ENCODE measurements around the gene NDUFV3.
A peak's percentile ranks its signal among the peaks of the same experiment; 100 is the strongest.
"Not testable (repeated sequence)": the region's sequence is repeated elsewhere in the genome, so short reads cannot be mapped to it uniquely, and the experiment has no call there.

The NDUFV3 gene

GRCh38 chr21:42892931-42893755 lies at the start of gene NDUFV3:
NDUFV3 (plus strand) TSS chr21:42893309; CDS start chr21:42893334, 25 bp downstream.
- Histone ChIP-seq H3K9ac (ENCODE audit: low read length in 2 of 2) (peak within 1 kb of the TSS; percentile 97 to 98), H3K36me3 (ENCODE audit: control insufficient read depth in 2 of 2, insufficient read depth in 2 of 2, low read length in 2 of 2) (peaks cover 7 to 14% of the 10 kb centered on the region in 2 donors), H3K27ac (ENCODE audit: low read length) (peak within 1 kb of the TSS; percentile 95), H3K4me3 (ENCODE audit: low read length in 2 of 2) (peak within 1 kb of the TSS; percentile 95 to 97), H3K27me3 (ENCODE audit: control insufficient read depth in 1 of 2, insufficient read depth in 2 of 2, low read length in 2 of 2) (no peaks in the 10 kb centered on the region), H3K9me3 (ENCODE audit: control insufficient read depth in 2 of 2, low read length in 2 of 2) (no peaks in the 10 kb centered on the region), H3K4me1 (ENCODE audit: control insufficient read depth, insufficient read depth, low read length) (peaks cover 8% of the 10 kb centered on the region)

DNA sequence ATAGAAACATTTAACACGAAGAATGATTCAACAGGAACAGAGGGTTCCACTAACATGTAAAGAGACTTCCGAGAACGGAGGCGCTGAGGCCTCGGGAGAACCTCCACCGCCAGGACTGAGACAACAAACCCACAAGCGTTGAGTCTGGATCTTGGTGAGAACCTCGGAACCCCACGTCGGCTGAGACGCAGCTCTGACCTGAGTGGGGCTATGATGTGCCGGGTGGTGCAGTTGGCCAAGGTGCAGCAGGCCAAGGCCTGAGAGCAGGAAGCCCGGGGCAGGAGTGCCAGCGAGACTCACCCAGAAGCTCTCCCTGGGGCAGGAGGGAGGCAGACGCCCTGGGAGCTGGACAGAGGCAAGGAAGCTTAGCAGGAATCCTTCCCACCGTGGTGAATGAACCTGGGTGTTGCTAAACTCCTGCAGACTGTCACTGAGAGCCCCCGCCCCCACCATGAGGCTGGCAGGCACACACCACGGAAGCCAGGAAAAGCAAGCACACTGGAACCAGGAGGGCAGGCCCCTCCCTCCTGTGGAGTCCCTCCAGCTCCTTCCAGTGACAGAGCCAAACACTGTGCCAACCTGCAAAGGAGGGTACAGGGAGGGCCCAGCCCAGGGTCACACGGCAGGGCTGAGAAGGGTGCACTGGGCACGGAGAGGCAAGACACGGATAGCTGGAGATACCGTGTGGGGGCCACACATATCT lies 48.5 kb upstream of the NDUFV3 start:
- no peaks in the 10 kb centered on the region for H3K27me3 ChIP-seq (ENCODE audit: control insufficient read depth in 1 of 2, insufficient read depth in 2 of 2, low read length in 2 of 2)
- H3K9me3 ChIP-seq (ENCODE audit: control insufficient read depth in 2 of 2, low read length in 2 of 2), result no peaks in the 10 kb centered on the region
- H3K4me3 ChIP-seq (ENCODE audit: low read length in 2 of 2), result no peak overlapping the region
- peaks cover 31 to 33% of the 10 kb centered on the region in 2 donors for H3K36me3 ChIP-seq (ENCODE audit: control insufficient read depth in 2 of 2, insufficient read depth in 2 of 2, low read length in 2 of 2)
- peak overlapping the region; percentile 46 for H3K27ac ChIP-seq (ENCODE audit: low read length)
- no peak overlapping the region for H3K9ac ChIP-seq (ENCODE audit: low read length in 2 of 2)
- H3K4me1 ChIP-seq (ENCODE audit: control insufficient read depth, insufficient read depth, low read length), result peaks cover 11% of the 10 kb centered on the region

DNA sequence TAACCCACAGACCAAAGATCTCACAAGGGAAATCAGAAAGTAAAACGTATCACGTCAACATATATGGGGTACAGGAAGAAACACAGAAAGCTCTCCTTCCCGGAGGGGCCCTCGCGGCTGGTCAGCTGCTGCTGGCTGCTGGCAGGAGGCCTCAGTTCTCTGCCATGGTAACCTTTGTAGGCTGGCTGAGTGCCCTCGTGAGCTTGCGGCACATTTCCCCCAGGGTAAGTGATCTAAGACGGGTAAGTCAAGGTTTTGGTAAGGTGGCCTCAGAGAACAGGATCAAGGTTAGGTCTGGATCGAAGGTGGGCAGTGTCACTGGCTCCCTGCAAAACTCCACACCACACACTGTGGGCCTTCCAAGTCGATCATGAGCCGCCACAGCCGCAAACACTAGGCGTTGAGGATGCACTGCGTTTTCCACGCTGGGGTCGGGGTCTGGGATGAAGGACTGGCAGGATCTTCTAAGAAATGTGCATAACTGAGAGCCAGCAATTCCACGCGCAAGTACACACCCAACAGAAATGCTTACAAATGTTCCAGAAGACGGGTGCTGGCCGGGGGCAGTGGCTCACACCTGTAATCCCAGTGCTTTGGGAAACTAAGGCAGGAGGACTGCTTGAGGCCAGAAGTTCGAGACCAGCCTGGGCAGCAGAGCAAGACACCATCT lies 47.7 kb upstream of the NDUFV3 start:
- Histone ChIP-seq H3K9me3 (ENCODE audit: control insufficient read depth in 2 of 2, low read length in 2 of 2) (no peaks in the 10 kb centered on the region), H3K4me3 (ENCODE audit: low read length in 2 of 2) (no peak overlapping the region), H3K27me3 (ENCODE audit: control insufficient read depth in 1 of 2, insufficient read depth in 2 of 2, low read length in 2 of 2) (no peaks in the 10 kb centered on the region), H3K27ac (ENCODE audit: low read length) (peak overlapping the region; percentile 46), H3K36me3 (ENCODE audit: control insufficient read depth in 2 of 2, insufficient read depth in 2 of 2, low read length in 2 of 2) (peaks cover 30 to 32% of the 10 kb centered on the region in 2 donors), H3K9ac (ENCODE audit: low read length in 2 of 2) (peak overlapping the region in 1 of 2 donors; percentile 13), H3K4me1 (ENCODE audit: control insufficient read depth, insufficient read depth, low read length) (peaks cover 11% of the 10 kb centered on the region)

- no peak overlapping the region for H3K27ac ChIP-seq (ENCODE audit: low read length)
- no peak overlapping the region for H3K9ac ChIP-seq (ENCODE audit: low read length in 2 of 2)
- H3K4me3 ChIP-seq (ENCODE audit: low read length in 2 of 2), result no peak overlapping the region
- H3K4me1 ChIP-seq (ENCODE audit: control insufficient read depth, insufficient read depth, low read length), result peaks cover 11% of the 10 kb centered on the region
- no peaks in the 10 kb centered on the region for H3K9me3 ChIP-seq (ENCODE audit: control insufficient read depth in 2 of 2, low read length in 2 of 2)
- H3K36me3 ChIP-seq (ENCODE audit: control insufficient read depth in 2 of 2, insufficient read depth in 2 of 2, low read length in 2 of 2), result peaks cover 24 to 26% of the 10 kb centered on the region in 2 donors
- no peaks in the 10 kb centered on the region for H3K27me3 ChIP-seq (ENCODE audit: control insufficient read depth in 1 of 2, insufficient read depth in 2 of 2, low read length in 2 of 2)
Measured at GRCh38 chr21:42846221-42846620, 46.9 kb upstream of the NDUFV3 start.

DNA sequence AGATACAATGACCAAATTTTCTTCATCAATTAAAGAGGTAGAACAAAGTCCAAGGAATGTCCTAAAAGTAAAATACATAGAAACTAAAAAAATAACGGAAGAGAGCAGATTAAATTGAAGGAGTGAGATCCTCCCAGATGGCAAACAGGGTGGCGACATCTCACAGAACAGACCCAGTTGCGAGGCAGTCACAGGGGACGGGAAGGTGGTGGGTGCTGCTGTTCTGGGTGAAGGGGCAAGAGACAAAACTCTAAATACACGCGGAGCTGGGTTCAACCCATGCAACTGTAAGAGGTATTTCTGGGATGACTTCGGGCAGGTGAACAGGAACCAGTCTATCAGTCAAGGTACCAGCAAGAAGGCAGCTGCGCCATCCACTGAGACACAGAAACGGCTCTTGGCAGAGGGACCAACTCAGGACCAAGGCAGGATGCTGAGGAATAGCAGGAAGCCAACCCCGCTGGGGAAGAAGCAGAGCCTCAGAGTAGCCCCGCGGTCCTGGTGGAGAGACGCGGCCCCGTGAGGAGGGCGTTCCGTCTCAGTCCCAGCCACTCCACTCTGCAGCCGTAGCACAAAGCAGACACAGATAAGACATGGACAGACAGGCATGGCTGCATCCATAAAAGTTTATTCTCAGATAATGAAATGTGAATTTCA lies 45.9 kb upstream of the NDUFV3 start:
- Histone ChIP-seq H3K4me1 (ENCODE audit: control insufficient read depth, insufficient read depth, low read length) (peaks cover 11% of the 10 kb centered on the region), H3K27ac (ENCODE audit: low read length) (no peak overlapping the region), H3K9me3 (ENCODE audit: control insufficient read depth in 2 of 2, low read length in 2 of 2) (no peaks in the 10 kb centered on the region), H3K27me3 (ENCODE audit: control insufficient read depth in 1 of 2, insufficient read depth in 2 of 2, low read length in 2 of 2) (no peaks in the 10 kb centered on the region), H3K36me3 (ENCODE audit: control insufficient read depth in 2 of 2, insufficient read depth in 2 of 2, low read length in 2 of 2) (peaks cover 30 to 33% of the 10 kb centered on the region in 2 donors), H3K4me3 (ENCODE audit: low read length in 2 of 2) (no peak overlapping the region), H3K9ac (ENCODE audit: low read length in 2 of 2) (no peak overlapping the region)

GRCh38 chr21:42847726-42848125 lies 45.4 kb upstream of the NDUFV3 start:
- H3K4me3 ChIP-seq (ENCODE audit: low read length in 2 of 2), result no peak overlapping the region
- no peak overlapping the region for H3K9ac ChIP-seq (ENCODE audit: low read length in 2 of 2)
- H3K36me3 ChIP-seq (ENCODE audit: control insufficient read depth in 2 of 2, insufficient read depth in 2 of 2, low read length in 2 of 2), result peaks cover 30 to 35% of the 10 kb centered on the region in 2 donors
- H3K4me1 ChIP-seq (ENCODE audit: control insufficient read depth, insufficient read depth, low read length), result peaks cover 11% of the 10 kb centered on the region
- H3K27ac ChIP-seq (ENCODE audit: low read length), result no peak overlapping the region
- no peaks in the 10 kb centered on the region for H3K27me3 ChIP-seq (ENCODE audit: control insufficient read depth in 1 of 2, insufficient read depth in 2 of 2, low read length in 2 of 2)
- H3K9me3 ChIP-seq (ENCODE audit: control insufficient read depth in 2 of 2, low read length in 2 of 2), result no peaks in the 10 kb centered on the region

DNA sequence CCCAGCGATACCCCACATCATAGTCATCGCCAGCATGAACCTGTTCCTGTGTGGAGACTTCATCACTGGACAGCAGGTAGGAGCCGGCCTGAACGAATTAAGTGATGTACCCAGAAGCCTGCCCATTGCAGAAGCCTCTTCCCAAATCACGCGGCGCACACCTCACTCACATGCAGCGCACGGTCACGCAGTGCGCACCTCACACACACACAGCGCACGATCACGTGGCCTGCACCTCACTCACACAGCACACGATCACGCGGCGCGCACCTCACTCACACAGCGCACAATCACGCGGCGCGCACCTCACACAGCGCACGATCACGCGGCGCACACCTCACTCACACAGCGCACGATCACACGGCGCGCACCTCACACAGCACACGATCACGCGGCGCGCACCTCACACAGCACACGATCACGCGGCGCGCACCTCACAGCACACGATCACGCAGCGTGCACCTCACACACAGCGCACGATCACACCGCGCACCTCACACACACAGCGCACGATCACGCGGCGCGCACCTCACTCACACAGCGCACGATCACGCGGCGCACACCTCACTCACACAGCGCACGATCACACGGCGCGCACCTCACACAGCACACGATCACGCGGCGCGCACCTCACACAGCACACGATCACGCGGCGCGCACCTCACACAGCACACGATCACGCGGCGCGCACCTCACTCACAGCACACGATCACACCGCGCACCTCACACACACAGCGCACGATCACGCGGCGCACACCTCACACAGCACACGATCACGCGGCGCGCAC lies 44.8 kb upstream of the NDUFV3 start:
- not testable (repeated sequence) for H3K4me3 ChIP-seq (ENCODE audit: low read length in 2 of 2); H3K9ac ChIP-seq (ENCODE audit: low read length in 2 of 2); H3K27me3 ChIP-seq (ENCODE audit: control insufficient read depth in 1 of 2, insufficient read depth in 2 of 2, low read length in 2 of 2); H3K9me3 ChIP-seq (ENCODE audit: control insufficient read depth in 2 of 2, low read length in 2 of 2); H3K27ac ChIP-seq (ENCODE audit: low read length)
- Histone ChIP-seq H3K4me1 (ENCODE audit: control insufficient read depth, insufficient read depth, low read length) (peaks cover 11% of the 10 kb centered on the region), H3K36me3 (ENCODE audit: control insufficient read depth in 2 of 2, insufficient read depth in 2 of 2, low read length in 2 of 2) (peaks cover 27 to 35% of the 10 kb centered on the region in 2 donors)

DNA sequence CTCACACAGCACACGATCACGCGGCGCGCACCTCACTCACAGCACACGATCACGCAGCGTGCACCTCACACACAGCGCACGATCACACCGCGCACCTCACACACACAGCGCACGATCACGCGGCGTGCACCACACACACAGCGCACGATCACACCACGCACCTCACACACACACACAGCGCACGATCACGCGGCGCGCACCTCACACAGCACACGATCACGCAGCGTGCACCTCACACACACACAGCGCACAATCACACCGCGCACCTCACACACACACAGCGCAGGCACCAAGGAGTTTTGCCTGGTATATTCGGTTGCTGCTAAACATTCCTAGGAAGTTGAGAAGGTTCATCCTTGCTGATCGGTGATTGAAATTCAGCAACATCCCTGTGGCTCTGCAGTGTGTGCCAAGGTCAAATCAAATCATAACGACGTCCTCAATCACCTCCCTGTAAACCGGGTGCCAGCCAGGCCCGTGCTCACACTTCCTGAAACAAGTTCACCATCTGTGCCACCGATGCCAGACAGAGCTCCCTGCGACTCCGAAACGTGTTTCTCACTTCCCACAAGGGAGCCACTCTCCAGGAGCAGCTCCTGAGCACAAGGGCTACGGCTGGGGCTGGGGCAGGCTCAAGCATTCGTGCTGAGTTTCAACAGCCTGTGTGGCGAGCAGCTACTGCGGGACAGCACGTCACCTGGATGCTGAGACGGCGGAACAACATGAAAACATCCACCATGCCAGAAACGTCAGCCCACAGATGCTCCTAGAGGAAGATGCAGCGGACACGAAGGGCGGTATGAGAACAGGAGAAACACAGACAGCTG lies 44.0 kb upstream of the NDUFV3 start:
- Histone ChIP-seq H3K4me3 (ENCODE audit: low read length in 2 of 2) (no peak overlapping the region), H3K4me1 (ENCODE audit: control insufficient read depth, insufficient read depth, low read length) (peaks cover 11% of the 10 kb centered on the region), H3K9me3 (ENCODE audit: control insufficient read depth in 2 of 2, low read length in 2 of 2) (no peaks in the 10 kb centered on the region), H3K9ac (ENCODE audit: low read length in 2 of 2) (no peak overlapping the region), H3K27me3 (ENCODE audit: control insufficient read depth in 1 of 2, insufficient read depth in 2 of 2, low read length in 2 of 2) (no peaks in the 10 kb centered on the region), H3K27ac (ENCODE audit: low read length) (no peak overlapping the region), H3K36me3 (ENCODE audit: control insufficient read depth in 2 of 2, insufficient read depth in 2 of 2, low read length in 2 of 2) (peaks cover 30 to 41% of the 10 kb centered on the region in 2 donors)

DNA sequence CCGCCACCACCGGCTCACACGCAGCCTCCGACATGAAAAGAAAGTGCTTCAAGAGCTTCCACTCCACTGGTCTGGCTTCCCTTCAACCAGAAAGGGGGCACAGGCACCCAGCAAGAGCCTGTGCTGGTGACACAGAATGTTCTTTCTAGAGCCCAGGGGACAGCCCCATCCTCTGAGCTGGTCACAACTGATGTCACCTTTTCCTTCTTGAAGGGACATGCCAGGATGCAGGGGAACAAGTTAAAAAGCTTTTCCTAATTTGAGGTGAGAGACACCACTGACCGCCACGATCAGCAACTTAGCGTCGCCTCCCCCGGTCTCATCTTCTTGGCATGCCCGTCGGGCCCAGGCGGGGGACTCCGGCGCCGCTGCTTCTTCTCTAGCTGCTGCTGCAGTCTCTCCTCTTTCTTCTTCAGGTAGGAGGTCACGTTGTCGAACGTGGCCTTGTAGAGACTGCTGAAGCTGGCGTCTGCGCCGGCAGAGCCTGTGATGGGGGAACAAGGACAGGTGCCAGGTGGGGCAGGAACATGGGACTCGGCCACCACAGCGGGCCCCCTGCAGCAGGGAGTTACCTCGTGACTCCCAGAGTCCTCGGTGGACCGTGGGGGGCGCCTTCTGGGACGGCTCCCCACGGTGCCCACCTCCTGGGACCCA lies 43.2 kb upstream of the NDUFV3 start:
- Histone ChIP-seq H3K4me3 (ENCODE audit: low read length in 2 of 2) (no peak overlapping the region), H3K27me3 (ENCODE audit: control insufficient read depth in 1 of 2, insufficient read depth in 2 of 2, low read length in 2 of 2) (no peaks in the 10 kb centered on the region), H3K4me1 (ENCODE audit: control insufficient read depth, insufficient read depth, low read length) (peaks cover 5% of the 10 kb centered on the region), H3K9me3 (ENCODE audit: control insufficient read depth in 2 of 2, low read length in 2 of 2) (no peaks in the 10 kb centered on the region), H3K9ac (ENCODE audit: low read length in 2 of 2) (no peak overlapping the region), H3K36me3 (ENCODE audit: control insufficient read depth in 2 of 2, insufficient read depth in 2 of 2, low read length in 2 of 2) (peaks cover 33 to 42% of the 10 kb centered on the region in 2 donors), H3K27ac (ENCODE audit: low read length) (no peak overlapping the region)
